Stimulated activated CD8-positive, alpha-beta memory T cell treated with anti-CD3 and anti-CD28 coated beads, Interleukin-15, amount 100 ng/mL, for 1 hour (primary cell): Measurements from ENCODE around the gene ASF1A.

Experiments used
- DNase-seq: peaks from one replicate; pipeline ENCODE4 v3.0.0-alpha.2; 2020; ENCODE audit warnings: low read depth

Gene ASF1A

DNA sequence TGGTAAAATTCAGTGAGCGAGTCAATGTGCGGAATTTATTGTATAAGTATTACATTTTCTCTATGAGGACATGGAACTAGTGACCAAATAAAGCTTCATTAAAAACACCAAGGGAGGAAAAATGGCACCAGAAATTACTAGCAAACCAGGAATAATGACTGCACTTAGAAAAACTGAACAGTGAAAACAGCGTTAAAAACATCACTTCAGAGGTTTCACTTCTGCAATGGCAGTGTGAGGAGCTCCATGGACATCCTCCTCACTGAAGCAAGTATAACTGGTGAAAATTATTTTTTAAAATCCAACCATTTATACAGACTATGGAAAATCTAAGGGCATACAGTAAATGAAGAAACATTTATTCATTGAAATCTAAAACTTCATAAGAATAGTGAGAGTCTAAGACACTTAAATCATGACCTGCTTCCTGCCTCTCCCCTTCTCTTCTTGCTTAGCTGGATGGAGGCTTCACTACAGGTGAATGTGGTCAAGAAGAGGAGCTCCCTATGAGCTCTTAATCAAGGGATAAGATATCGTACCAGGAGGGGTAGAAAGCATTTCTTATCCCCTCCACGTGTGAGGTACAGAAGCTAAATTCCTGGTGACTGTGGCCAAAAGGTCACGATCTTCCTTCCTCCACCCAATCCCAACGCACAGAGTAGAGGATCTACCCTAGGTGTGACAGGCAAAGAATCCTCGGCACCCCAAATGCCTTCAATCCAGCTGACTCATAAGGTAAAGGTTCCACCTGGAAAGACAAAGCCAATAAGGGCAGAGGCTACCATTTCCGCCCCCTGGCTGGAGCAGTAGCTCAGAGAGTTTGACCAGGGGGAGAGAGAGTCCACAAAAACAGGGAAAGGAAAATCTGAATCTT is 12.3 kb upstream of the ASF1A start:
- DNase-seq = no peak

DNA sequence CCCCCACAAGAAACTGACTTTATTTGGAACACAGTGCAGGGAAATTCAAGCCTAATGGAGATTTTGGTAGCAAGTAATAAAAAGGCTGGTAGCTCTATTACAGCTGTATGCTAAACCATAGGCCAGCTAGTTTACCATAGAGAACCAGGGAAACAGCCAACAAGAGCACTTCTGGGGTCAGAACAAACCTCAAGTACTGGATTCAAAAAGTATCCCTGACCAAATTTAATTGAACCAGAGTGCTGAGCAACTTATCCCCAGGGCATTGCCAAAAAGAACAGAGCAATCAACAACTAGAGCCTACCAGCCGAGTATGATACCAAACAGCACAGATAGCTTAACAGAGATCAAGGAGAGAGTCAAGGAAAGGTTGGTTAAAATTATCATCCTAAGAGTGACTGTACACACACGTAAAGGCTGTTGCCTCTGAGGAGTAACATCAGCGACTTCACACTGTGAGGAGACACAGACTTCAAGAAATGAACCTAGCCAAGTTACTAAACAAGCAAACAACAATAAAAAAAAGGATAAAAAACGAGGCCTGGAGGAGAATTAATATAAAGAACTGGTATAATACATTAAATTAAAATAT is 11.5 kb upstream of the ASF1A start:
- no peak for DNase-seq

DNA sequence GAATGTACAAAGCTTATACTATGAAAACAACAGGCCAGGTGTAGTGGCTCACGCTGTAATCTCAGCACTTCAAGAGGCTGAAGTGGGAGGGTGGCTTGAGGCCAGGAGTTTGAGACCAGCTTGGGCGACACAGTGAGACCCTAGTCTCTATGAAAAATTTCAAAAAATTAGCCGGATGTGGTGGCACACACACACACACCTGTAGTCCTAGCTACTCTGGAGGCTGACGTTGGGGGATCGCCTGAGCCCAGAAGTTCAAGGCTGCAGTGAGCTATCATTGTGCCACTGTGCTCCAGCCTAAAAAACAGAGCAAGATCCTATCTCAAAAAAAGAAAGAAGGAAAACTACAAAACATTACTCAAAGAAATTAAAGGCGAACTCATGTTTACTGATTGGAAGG is 7.3 kb upstream of the ASF1A start:
- DNase-seq = no peak

DNA sequence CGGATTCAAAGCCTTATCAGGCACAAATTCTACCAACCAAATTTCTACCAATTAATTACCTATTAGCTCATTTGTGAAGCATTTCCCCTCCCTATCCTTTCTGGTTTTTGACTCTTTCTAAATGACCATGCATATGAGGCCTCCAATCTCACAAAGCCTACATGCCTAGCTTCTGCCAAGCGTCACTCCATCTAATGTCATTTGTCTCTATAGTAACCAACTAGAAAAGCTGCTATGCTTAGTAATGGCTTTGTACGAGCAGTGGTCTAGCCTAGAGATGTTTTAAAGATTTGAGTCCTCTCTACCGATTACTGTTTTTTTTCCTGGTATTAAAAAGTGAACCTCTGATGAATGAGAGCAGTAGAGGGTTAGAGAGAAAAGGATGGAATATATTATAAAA is 4.8 kb upstream of the ASF1A start:
- no peak for DNase-seq

DNA sequence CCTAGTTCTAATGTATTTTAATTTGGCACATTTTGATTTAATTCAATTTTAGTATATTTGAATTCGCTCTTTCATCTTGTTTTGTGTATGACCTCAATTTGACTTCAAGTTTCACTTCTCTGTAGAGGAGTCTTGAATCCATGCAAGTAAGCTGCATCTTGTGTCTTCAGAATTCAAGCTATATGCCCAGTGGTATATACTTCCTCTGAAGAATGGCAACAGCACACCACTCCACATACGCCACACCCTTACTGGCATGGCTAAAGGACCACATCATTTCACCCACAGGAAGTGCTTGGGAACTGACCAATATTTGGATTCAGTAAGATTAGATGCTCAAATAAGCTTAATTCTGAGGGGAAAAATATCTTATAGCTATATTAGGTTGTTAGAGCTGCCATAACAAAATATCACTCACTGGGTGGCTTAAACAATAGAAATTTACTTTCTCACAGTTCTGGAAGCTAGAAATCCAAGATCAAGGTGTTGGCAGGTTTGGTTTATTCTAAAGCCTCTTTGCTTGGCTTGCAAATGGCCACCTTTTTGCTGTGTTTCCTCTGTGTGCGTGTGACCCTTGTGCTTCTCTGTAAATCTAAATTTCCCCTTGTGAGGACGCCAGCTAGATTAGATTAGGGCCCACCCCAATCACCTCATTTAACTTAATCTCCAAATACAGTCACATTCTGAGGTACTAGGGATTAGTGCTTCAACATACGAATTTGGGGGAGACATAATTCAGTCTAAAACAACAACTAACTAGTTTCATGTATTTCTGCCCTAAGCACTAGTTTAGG is 2.8 kb upstream of the ASF1A start:
- no peak for DNase-seq

DNA sequence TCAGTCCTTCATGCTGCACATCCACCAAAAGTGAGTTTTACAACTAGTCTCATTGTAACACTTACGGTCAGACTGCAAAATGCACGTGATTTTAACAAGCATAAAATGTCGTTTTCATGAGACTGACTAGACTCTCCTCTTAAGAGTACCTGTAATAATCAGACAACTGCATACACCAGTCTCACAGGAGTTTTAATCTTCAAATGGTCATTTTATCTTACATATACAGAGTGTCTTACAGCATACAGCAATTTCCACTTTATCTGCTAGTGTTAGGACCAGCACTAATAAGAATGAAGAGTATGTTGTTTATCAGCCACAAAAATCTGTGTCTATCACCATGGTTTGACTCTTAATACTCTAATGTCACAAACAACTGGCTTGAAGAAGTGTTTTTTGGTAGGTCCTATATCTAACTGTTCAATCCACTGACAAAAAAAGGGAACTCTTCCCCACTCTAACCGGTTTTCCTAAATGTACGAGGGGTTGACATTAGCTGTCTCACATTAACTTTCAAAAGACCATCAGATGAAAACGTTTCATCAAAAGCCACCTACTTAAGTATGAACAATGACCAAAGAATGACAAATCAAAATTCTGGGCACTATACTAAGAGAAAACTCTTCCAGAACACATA is 1.5 kb upstream of the ASF1A start:
- DNase-seq = no peak

DNA sequence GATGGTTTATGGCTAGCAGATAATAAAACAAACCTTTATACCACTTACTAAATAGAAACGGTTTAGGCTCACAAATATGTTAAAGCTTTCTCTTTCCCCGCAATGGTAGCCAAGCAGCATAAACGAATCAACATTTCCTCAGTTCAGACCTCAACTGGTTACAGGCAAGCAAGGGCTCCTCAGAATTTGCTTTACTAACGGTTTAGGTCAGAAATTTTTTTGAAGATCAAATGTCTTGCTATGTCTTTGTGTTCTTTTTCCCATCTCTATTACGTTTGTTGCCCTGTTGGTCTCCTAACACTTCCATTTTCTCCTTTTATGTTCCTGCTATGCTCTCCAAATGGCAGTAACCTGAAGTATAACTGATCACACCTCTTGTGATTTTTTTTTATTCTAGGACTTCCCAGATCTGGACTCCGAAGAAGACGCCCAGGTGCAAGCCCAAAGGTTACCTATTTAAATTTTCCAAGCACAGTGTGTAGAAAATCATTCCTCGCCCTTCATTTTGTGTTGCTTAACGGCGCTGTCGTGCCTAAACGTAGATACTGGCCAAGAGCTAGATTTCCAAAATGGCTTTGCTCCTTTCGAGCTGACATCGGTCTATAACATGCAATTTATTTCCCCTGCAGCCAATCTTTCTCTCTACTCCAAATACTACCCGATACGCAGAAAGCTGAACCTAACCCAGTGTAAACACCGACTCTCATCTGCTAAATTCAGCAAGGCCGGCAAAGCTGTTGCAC is 717 bp upstream of the ASF1A start:
- no peak for DNase-seq

DNA sequence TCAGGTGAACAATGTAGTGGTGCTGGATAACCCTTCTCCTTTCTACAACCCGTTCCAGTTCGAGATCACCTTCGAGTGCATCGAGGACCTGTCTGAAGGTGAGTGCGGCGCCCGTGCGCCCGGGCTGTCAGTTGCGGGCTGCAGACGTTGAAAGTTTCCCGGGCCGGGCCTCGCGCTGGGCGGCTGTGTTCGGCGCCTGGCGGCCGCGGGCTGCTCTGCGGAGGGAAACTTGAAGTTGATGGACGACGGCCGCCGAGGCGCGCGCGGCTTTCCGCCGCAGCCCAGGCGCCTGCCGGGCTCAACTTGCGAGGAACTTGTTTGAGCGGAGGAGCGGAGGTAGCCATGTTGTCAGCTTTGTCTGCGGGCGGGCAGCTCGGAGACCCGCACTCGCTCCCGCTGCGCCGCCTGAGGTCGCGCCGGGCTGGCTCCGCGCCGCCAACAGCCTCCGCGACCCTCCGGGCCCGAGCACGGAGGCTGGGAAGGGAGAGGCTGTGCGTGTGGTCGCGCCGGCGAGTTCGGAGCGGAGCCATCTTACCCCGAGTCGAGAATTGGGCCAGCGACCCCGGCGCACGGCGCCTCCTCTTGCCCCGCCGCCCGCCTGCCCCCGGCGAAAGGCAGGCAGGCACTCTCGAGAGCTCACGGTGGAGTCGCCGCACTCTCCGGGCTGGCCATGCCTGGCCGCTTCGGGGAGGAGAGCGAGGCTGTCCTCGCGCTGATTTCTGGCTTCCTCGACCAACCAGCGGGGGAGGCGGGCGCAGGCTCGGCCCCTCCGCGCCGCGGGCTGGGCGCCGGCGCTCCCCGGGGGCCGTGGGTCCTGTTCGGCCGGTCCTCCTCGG is 691 bp downstream of the ASF1A start:
- DNase-seq = peak; percentile 16

DNA sequence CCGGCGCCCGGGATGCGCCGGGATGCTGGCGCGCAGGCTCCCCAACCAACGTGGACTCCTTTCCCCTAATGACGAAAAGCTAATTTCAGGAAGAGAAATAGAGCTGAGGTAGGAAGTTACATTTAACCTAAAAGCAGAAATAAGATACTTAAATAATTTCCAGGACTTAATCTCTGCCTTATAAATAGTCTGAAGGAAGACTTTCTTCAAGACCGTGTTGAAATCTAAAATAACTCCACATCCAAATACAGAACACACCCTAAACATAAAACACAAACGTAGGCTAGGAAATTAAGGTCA is 1.3 kb downstream of the ASF1A start:
- DNase-seq = no peak

DNA sequence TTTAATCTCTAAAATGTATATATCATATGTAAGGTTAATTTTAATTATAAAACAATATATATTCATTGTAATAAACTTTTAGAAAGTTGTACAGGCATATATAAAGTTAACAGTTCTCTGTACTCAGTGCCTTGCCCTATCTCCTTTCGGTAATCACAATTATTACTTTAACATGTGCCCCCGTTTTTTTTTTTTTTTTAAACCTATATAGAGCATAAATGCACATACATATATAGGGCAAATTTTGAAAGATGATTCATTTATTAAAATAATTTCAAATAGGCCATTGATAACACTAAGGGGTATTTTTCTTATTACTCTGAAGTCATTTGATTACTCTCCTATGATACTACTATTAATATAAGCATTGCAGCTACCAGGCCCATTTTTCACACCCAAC is 1.9 kb downstream of the ASF1A start:
- no peak for DNase-seq

DNA sequence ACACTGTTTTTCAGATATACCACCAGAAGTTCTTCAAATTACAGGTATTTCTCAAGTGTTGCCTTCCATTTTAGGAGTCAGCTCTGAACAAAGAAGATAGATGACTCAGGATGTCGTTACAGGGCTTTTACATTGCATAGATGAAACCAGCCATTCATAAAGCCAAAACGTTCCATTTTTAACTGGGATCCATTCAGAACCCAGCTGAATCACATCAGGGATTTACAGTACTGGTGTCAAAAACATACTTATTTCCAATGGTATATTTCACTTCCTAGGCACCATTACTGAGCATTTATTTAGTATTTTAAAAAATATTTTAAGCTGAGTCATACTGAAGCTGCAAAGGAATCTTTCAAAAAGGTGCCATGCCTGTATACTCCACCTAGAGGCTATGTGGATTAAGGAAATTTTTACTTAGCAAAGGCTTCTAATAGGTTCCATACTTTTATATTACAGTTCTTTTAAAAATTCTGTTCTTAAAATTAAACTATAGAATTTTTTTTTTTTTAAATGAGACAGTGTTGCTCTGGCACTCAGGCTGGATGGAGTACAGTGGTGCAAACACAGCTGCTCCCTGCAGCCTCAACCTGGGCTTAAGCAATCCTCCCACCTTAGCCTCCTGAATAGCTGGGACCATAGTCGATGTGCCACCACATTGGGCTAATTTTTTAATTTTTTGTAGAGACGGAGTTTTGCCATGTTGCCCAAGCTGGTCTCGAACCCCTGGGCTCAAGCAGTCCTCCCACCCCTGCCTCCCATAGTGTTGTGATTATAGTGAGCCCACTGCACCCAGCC is 2.6 kb downstream of the ASF1A start:
- DNase-seq = no peak

DNA sequence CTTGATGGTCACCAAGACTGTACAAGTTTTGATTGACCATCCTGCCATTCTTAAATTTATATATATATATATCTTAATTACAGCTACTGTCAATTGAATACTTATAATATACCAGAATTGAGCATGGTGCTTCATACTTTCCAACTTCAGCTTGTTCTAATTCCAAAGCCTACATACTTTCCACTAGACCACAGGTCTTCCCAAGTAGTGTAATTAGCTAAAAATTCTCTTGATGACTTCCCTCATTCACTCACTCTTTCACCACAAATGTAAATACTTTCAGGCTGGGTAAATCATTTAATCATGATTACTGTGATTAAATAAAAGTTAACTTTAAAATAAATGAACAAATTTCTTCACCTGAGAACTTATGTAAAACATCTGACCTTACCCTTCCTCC is 3.4 kb downstream of the ASF1A start:
- no peak for DNase-seq

DNA sequence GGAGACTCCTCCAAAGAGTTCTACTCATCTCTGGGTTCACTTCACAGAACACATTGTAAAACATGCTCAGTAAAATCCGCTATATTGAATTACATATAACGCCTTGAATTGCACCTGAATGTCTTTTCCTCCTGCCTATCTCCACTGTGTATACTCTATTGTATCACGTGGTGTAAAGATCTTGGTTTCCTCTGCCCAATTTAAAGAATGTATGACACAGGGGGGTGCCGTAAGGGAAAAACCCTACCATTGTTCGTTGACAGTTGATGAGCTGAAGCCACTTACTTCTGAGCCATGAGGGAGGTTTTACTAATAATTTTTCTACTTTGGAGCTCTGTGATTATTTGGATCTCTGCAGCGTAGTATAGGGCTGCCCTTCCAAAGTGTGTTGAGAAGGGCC is 6.0 kb downstream of the ASF1A start:
- no peak for DNase-seq

DNA sequence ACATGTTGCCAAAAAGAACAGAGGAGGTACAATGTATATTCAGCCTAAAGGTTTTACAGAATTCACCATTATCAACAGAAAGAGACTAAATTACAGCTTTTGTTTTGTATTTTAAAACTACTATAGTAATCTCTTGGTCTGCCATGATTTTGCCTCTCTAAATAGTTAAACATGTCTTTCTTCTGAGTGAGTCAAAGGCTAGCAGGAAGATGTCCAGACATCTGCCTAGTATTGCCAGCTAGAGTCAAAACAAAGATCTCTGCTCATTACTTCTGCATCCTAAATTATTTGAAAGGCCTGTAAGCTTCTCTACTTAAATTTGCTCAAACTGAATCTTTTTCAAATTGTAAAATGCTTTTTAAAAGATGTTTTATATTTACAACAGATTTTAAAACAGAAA is 8.8 kb downstream of the ASF1A start:
- DNase-seq = no peak

DNA sequence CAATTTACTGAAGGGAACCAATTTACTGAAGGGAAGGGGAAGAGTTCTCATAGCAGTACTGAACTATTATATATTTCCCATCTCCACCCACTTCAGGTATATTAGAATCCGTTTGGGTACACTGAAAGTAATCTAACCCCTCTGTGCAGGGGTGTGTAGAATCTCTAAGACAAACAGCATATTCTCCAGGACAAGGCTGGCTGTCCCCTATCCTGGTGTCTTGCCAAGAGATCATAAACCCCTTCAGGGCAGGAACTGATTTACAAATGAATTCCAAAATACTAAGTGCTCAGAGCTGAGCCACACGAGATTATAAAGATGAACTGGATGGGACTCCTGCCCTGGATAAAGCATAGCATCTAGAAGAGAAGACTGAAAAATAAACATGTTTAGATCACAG is 9.2 kb downstream of the ASF1A start:
- DNase-seq = no peak

DNA sequence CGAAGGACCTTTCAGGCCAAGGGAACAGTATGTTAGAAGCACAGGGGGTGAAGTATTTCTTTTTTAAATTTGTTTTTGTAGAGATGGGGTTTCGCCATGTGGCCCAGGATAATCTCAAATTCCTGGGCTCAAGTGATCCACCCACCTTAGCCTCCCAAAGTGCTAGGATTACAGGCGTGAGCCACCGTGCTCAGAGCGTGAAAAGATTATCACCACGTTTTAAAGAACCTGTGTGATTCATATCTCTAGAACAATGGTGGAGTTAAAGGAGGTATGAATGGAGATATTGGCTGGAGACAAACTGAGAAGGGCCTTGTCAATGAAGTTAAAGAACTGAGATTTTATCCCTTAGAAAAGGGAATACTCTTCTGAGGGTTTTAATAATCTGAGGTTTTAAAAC is 9.7 kb downstream of the ASF1A start:
- DNase-seq = no peak

DNA sequence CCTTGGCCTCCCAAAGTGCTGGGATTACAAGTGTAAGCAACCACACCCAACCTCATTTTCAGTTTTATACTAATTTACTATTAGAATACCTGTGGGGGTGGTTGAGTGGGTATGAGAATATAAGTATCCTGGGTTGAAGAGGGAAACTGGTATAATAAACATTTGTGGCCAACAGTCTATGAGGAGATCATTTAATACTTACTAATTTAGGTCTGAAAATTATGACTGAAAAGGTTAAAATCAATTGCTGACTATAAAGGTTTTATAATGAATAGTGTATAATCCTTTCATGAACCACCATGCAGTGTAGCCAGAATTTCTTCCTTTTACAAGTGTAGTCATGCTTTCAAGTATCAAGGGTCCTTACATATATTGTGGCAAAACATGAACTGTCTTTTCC is 11.1 kb downstream of the ASF1A start:
- no peak for DNase-seq

DNA sequence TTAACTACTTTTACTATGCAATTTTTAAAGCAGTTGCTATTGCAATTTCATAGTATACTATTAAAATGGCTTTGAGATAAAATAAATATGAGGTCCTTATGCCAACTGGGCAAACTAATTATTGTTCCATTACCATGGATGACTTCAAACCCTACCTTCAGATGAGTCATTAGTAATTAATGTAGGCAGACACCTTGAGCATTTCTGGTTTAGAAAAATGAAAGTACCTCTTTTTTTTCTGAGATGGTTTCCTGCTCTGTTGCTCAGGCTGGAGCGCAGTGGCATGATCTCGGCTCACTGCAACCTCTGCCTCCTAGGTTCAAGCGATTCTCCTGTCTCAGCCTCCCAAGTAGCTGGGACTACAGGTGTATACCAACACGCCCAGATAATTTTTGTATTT is 11.9 kb downstream of the ASF1A start:
- DNase-seq = no peak

DNA sequence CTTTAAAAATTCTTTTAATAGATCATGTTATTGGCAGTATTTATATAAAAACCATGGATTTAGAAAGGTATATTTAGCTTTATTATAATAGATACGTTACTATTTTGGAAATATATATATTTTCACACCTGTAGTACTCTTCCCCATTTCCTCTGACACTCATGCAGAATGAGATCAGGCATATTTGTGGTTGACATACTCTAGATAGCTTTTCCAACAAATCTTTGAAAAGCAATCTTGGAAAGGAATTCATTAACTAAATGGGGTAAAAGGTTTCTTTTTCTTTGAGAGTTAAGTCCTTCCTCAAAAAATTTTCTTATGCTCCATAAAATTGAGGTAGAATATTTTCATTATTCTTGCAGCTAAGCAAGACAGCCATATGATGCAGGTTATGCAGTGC is 14.5 kb downstream of the ASF1A start:
- DNase-seq = no peak

DNA sequence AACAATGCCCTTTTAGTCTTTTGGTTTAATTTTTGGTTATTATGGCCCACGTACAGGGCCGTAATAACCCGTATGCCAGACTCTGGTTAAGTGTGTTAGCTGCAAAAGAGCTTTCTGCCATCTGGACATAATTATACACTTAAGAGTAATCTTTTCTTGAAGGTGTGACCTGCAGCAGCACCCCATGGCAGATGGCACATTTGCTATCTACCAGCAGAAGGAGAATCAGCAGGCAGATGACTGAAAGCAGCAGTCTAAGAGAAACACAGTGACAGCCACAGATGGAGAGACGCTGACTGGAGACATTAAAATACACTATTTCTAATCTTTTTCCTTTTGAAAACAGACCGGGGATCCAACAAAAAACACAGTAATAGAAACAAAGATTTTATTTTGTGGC is 18.7 kb downstream of the ASF1A start:
- DNase-seq = no peak
